ENCODE data around the gene METTL16.

The METTL16 gene

DNA sequence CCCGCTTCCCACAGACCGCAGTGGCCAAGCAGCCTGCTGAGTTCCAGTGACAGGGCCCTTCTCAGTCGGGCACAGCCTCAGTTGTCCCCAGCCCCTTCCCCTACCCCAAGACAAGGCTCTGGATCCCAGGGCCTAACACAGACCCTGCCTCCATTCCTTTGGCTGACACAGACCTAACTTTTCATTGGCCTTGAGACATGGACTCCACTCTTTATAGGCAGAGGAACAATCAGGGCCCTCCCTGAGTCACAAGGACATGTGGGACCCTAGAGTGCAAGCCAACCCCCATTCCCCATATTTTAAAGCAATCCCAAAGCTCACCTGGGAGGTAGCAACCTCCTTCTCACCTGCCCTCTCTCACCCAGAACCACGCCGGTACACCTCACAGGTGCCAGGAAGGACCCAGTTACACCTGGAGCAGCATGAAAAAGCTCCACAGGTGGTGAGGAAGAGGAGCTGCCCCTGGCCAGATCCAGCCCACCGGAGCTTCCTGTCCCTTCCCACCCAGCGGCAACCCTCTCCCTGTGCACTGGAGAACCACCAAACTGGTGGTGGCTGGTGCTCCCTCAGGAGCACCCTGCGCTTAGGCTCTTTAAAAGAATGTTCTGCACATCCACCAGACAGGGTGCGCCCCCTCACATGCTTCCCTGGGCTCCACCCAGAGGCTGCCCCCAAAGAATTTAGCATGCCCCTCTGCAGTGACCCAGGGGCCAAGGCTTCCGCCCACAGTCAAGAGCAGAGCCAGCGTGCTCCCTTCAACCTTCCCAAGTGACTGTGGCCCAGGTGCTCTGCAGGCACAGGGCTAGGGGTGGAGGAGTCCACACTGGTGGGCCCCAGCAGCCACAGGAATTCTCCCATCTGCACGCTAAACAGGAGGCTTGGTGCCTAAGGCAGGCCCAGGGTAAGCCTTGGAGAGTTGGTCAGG lies 114.2 kb downstream of the METTL16 start:
- no peak for TF ChIP-seq ZFP30 (CRISPR knock-in tag; IDR thresholded peaks at IDR 0.05)
- ATAC-seq = no peak

DNA sequence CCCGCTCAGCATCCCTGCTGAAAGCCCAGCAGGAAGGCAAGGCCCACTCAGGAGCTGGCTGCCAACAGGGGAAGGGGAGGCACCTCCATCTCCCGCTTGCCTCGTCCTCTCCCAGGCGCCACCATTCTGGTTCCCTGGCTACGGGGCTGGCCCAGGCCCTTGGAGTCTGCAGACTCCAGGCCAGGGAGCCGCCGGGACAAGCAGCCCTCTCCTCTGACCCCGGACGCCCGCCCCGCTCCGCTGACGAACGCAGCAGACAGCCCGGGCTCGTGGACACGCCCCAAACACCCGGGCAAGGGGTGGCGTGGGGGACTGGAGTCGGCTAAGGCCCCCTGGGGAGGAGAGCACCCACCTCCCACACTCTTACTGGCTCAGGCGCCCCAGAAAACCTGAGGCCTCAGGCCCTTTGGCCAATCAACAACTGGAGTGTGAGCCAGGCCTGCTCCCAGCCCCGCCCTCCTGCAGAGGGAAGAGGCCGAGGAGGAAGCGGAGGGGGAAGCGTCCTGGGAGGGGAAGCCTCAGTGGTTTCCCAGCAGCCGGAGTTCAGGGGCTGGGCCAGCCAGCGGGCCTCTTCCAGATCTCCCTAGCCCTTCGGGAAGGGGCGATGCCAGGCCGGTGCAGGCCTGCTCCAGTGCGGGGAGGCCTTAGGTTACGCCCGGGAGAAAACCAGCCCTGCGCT lies 115.0 kb downstream of the METTL16 start:
- TF ChIP-seq TCF4 (CRISPR knock-in tag; IDR thresholded peaks at IDR 0.05; ENCODE audit: borderline replicate concordance) = no peak
- TF ChIP-seq, protein P1, sequence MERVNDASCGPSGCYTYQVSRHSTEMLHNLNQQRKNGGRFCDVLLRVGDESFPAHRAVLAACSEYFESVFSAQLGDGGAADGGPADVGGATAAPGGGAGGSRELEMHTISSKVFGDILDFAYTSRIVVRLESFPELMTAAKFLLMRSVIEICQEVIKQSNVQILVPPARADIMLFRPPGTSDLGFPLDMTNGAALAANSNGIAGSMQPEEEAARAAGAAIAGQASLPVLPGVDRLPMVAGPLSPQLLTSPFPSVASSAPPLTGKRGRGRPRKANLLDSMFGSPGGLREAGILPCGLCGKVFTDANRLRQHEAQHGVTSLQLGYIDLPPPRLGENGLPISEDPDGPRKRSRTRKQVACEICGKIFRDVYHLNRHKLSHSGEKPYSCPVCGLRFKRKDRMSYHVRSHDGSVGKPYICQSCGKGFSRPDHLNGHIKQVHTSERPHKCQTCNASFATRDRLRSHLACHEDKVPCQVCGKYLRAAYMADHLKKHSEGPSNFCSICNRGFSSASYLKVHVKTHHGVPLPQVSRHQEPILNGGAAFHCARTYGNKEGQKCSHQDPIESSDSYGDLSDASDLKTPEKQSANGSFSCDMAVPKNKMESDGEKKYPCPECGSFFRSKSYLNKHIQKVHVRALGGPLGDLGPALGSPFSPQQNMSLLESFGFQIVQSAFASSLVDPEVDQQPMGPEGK (CRISPR knock-in tag; IDR thresholded peaks at IDR 0.05; ENCODE audit: borderline replicate concordance) = peak; percentile 11; the same call in 1 of the 2 replicates
- peak; percentile 58 for ATAC-seq

DNA sequence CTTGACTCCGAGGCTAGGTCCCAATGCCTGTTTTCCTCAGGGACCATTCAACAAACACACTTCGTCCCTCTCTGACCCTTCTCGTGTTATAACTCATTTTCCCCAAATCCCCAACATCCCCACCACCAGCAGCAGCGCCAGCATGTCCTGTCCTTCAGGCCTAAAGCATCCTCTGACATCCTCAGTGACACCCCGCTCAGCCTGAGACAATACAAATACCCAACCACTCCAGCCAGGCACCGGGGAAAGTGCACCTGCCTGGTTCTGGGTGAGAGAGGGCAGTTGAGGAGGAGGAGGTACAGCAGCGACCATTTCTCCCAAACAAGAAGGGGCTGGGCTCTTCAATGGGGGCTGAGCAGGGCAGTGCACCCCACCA lies 115.5 kb downstream of the METTL16 start:
- no peak for ATAC-seq
- TF ChIP-seq GLIS3 (CRISPR knock-in tag; IDR thresholded peaks at IDR 0.05) (no peak), CSDC2 (CRISPR knock-in tag; IDR thresholded peaks at IDR 0.05) (no peak), TOX (CRISPR knock-in tag; IDR thresholded peaks at IDR 0.05; ENCODE audit: borderline replicate concordance) (no peak), ZNF70 (CRISPR knock-in tag; IDR thresholded peaks at IDR 0.05) (no peak), ZFP3 (CRISPR knock-in tag; IDR thresholded peaks at IDR 0.05) (no peak), RARB (CRISPR knock-in tag; IDR thresholded peaks at IDR 0.05) (no peak), ARNTL (CRISPR knock-in tag; IDR thresholded peaks at IDR 0.05; ENCODE audit: borderline replicate concordance, low read depth) (no peak), ZNF565 (CRISPR knock-in tag; conservative IDR thresholded peaks at IDR 0.05; ENCODE audit: low read depth) (no peak), ESRRG (CRISPR knock-in tag; IDR thresholded peaks at IDR 0.05) (no peak), ZFP30 (CRISPR knock-in tag; IDR thresholded peaks at IDR 0.05) (no peak), ZC3H10 (CRISPR knock-in tag; IDR thresholded peaks at IDR 0.05) (no peak), SNAI2 (CRISPR knock-in tag; IDR thresholded peaks at IDR 0.05) (no peak), ZNF8 (CRISPR knock-in tag; IDR thresholded peaks at IDR 0.05) (no peak), OSR1 (CRISPR knock-in tag; IDR thresholded peaks at IDR 0.05) (no peak), ISL1 (CRISPR knock-in tag; IDR thresholded peaks at IDR 0.05) (no peak), BACH2 (CRISPR knock-in tag; IDR thresholded peaks at IDR 0.05; ENCODE audit: borderline replicate concordance) (no peak)
- TF ChIP-seq, protein P2, sequence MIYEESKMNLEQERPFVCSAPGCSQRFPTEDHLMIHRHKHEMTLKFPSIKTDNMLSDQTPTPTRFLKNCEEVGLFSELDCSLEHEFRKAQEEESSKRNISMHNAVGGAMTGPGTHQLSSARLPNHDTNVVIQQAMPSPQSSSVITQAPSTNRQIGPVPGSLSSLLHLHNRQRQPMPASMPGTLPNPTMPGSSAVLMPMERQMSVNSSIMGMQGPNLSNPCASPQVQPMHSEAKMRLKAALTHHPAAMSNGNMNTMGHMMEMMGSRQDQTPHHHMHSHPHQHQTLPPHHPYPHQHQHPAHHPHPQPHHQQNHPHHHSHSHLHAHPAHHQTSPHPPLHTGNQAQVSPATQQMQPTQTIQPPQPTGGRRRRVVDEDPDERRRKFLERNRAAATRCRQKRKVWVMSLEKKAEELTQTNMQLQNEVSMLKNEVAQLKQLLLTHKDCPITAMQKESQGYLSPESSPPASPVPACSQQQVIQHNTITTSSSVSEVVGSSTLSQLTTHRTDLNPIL (CRISPR knock-in tag; IDR thresholded peaks at IDR 0.05; ENCODE audit: low read depth) = no peak
- TF ChIP-seq, protein P3, sequence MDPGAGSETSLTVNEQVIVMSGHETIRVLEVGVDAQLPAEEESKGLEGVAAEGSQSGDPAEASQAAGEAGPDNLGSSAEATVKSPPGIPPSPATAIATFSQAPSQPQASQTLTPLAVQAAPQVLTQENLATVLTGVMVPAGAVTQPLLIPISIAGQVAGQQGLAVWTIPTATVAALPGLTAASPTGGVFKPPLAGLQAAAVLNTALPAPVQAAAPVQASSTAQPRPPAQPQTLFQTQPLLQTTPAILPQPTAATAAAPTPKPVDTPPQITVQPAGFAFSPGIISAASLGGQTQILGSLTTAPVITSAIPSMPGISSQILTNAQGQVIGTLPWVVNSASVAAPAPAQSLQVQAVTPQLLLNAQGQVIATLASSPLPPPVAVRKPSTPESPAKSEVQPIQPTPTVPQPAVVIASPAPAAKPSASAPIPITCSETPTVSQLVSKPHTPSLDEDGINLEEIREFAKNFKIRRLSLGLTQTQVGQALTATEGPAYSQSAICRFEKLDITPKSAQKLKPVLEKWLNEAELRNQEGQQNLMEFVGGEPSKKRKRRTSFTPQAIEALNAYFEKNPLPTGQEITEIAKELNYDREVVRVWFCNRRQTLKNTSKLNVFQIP (CRISPR knock-in tag; IDR thresholded peaks at IDR 0.05; ENCODE audit: borderline replicate concordance, low read depth) = no peak
- TF ChIP-seq, protein P4, sequence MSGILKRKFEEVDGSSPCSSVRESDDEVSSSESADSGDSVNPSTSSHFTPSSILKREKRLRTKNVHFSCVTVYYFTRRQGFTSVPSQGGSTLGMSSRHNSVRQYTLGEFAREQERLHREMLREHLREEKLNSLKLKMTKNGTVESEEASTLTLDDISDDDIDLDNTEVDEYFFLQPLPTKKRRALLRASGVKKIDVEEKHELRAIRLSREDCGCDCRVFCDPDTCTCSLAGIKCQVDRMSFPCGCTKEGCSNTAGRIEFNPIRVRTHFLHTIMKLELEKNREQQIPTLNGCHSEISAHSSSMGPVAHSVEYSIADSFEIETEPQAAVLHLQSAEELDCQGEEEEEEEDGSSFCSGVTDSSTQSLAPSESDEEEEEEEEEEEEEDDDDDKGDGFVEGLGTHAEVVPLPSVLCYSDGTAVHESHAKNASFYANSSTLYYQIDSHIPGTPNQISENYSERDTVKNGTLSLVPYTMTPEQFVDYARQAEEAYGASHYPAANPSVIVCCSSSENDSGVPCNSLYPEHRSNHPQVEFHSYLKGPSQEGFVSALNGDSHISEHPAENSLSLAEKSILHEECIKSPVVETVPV (CRISPR knock-in tag; IDR thresholded peaks at IDR 0.05) = no peak
- TF ChIP-seq, protein P1 (CRISPR knock-in tag; IDR thresholded peaks at IDR 0.05; ENCODE audit: borderline replicate concordance) = no peak
